NT2/D1 (cell line): ENCODE measurements around the gene DCDC1.

Experiments
- DNase-seq: peaks from one replicate; pipeline ENCODE4 v3.0.0-alpha.2; 2011; ENCODE audit warnings: low read depth, low spot score
- H3K27me3 ChIP-seq: 2 replicates; pipeline ENCODE4 v1.6.0; 2011; ENCODE audit warnings: mild to moderate bottlenecking; ENCODE audit not compliant: insufficient read length, insufficient read depth
- H3K36me3 ChIP-seq: 2 replicates; pipeline ENCODE4 v1.6.1; 2011; ENCODE audit warnings: mild to moderate bottlenecking, low read length, mixed read lengths; ENCODE audit not compliant: insufficient read depth, insufficient read length
- H3K4me1 ChIP-seq: 2 replicates; pipeline ENCODE4 v1.5.1; 2011; ENCODE audit not compliant: insufficient read depth, insufficient read length
- H3K4me3 ChIP-seq: 2 replicates; pipeline ENCODE4 v1.5.1; 2011; ENCODE audit warnings: low read depth; ENCODE audit not compliant: insufficient read length
- H3K9ac ChIP-seq: 2 replicates; pipeline ENCODE4 v1.6.0; 2011; ENCODE audit warnings: low read depth; ENCODE audit not compliant: insufficient read length
- H3K9me3 ChIP-seq: 2 replicates; pipeline ENCODE4 v1.5.1; 2011; ENCODE audit warnings: mild to moderate bottlenecking, low read length; ENCODE audit not compliant: insufficient read depth
- SUZ12 ChIP-seq: IDR thresholded peaks from 2 replicates; pipeline ENCODE4 v1.6.1; 2011; ENCODE audit not compliant: insufficient read length, insufficient read depth; ENCODE audit errors: extremely low read depth
- YY1 ChIP-seq: IDR thresholded peaks from 2 replicates; pipeline ENCODE4 v1.6.1; 2011; ENCODE audit not compliant: insufficient read length, insufficient read depth
- ZNF274 ChIP-seq: IDR thresholded peaks from 2 replicates; pipeline ENCODE4 v1.6.1; 2011; ENCODE audit warnings: mild to moderate bottlenecking, low read depth, low read length

DCDC1 gene

GRCh38 chr11:31412946-31413345 lies 43.4 kb upstream of the DCDC1 start:
- DNase-seq = no peak
- TF ChIP-seq SUZ12 = no peak
- TF ChIP-seq ZNF274 = no peak
- no peak for TF ChIP-seq YY1
- Histone ChIP-seq H3K27me3 (no peaks in the 10 kb centered on the region), H3K4me3 (no peak overlapping the region), H3K9ac (no peak overlapping the region), H3K4me1 (no peaks in the 10 kb centered on the region), H3K36me3 (peaks cover 18% of the 10 kb centered on the region), H3K9me3 (no peaks in the 10 kb centered on the region)

GRCh38 chr11:31408201-31408600 lies 38.7 kb upstream of the DCDC1 start:
- Histone ChIP-seq H3K4me3 (no peak overlapping the region), H3K27me3 (no peaks in the 10 kb centered on the region), H3K36me3 (peaks cover 6% of the 10 kb centered on the region), H3K9ac (no peak overlapping the region), H3K9me3 (no peaks in the 10 kb centered on the region), H3K4me1 (no peaks in the 10 kb centered on the region)
- TF ChIP-seq SUZ12 (no peak), ZNF274 (no peak), YY1 (no peak)
- DNase-seq = no peak

GRCh38 chr11:31404614-31405013 lies 35.1 kb upstream of the DCDC1 start:
- no peak for DNase-seq
- Histone ChIP-seq H3K36me3 (peaks cover 8% of the 10 kb centered on the region), H3K4me3 (no peak overlapping the region), H3K4me1 (no peaks in the 10 kb centered on the region), H3K27me3 (no peaks in the 10 kb centered on the region), H3K9me3 (no peaks in the 10 kb centered on the region), H3K9ac (no peak overlapping the region)
- TF ChIP-seq ZNF274 (no peak), SUZ12 (no peak), YY1 (no peak)

GRCh38 chr11:31397239-31397834 lies 27.8 kb upstream of the DCDC1 start:
- no peak for DNase-seq
- TF ChIP-seq SUZ12 (no peak), YY1 (no peak), ZNF274 (no peak)
- H3K27me3 ChIP-seq = no peaks in the 10 kb centered on the region

GRCh38 chr11:31387379-31387778 lies 17.8 kb upstream of the DCDC1 start:
- TF ChIP-seq ZNF274 = no peak
- no peak for TF ChIP-seq YY1
- peak; percentile 11 for DNase-seq
- Histone ChIP-seq H3K9me3 (no peaks in the 10 kb centered on the region; the same call in 1 of the 2 replicates), H3K4me1 (no peaks in the 10 kb centered on the region), H3K27me3 (no peaks in the 10 kb centered on the region), H3K4me3 (no peak overlapping the region), H3K36me3 (peaks cover 3% of the 10 kb centered on the region), H3K9ac (no peak overlapping the region)

More at GRCh38 chr11:31397239-31397834, 27.8 kb upstream of the DCDC1 start:
- Histone ChIP-seq H3K9me3 (0 out of 2 replicates have a peak, but pooled peaks cover 5% of the 10 kb centered on the region), H3K9ac (no peak overlapping the region), H3K4me3 (no peak overlapping the region), H3K4me1 (no peaks in the 10 kb centered on the region), H3K36me3 (peaks cover 9% of the 10 kb centered on the region)

GRCh38 chr11:31383116-31383515 lies 13.6 kb upstream of the DCDC1 start:
- DNase-seq = no peak
- Histone ChIP-seq H3K4me1 (no peaks in the 10 kb centered on the region), H3K4me3 (no peak overlapping the region), H3K36me3 (peaks cover 9% of the 10 kb centered on the region), H3K9ac (no peak overlapping the region), H3K27me3 (no peaks in the 10 kb centered on the region), H3K9me3 (no peaks in the 10 kb centered on the region; the same call in 1 of the 2 replicates)
- TF ChIP-seq YY1 (no peak), ZNF274 (no peak), SUZ12 (no peak)

GRCh38 chr11:31375879-31376278 lies 6.3 kb upstream of the DCDC1 start:
- TF ChIP-seq SUZ12 (no peak), ZNF274 (no peak), YY1 (no peak)
- Histone ChIP-seq H3K4me3 (no peak overlapping the region), H3K36me3 (peaks cover 6% of the 10 kb centered on the region), H3K9ac (no peak overlapping the region), H3K4me1 (no peaks in the 10 kb centered on the region), H3K27me3 (no peaks in the 10 kb centered on the region), H3K9me3 (no peaks in the 10 kb centered on the region)
- no peak for DNase-seq

GRCh38 chr11:31366795-31367194 lies 2.7 kb downstream of the DCDC1 start:
- Histone ChIP-seq H3K4me1 (no peaks in the 10 kb centered on the region), H3K36me3 (no peaks in the 10 kb centered on the region), H3K27me3 (no peaks in the 10 kb centered on the region), H3K9me3 (no peaks in the 10 kb centered on the region), H3K9ac (no peak overlapping the region), H3K4me3 (no peak overlapping the region)
- TF ChIP-seq SUZ12 (no peak), YY1 (no peak), ZNF274 (no peak)
- DNase-seq = no peak
